NCI-H2196 (cell line): ENCODE data around the gene RIMS3.
A peak's percentile ranks its signal among the peaks of the same experiment; 100 is the strongest.
"Not testable (repeated sequence)": the region's sequence is repeated elsewhere in the genome, so short reads cannot be mapped to it uniquely, and the experiment has no call there.

Experiments
- DNase-seq: peaks from one replicate; lab custom pipeline; 2025; ENCODE audit not compliant: unreplicated experiment; lab: John Stamatoyannopoulos, UW

Gene RIMS3

DNA sequence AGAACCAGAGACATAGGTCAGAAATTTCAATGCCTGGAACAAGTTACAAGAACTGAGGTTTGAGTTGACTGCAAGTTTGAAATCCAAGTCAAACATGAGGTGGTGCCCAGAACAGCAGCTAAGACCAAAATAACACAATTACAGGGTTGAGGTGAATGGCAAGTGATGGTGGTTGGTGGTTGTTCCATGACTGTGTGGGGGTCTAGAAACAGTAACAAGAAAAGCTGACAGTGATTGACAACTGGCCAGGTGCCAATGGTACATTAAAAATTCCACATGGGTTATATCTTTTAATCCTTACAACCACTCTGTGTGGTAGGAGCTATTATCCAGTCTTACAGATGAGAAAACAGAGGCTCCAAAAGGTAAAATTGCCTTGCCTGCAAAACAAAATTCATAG, 32.0 kb downstream of the RIMS3 start:
- DNase-seq, result no peak

DNA sequence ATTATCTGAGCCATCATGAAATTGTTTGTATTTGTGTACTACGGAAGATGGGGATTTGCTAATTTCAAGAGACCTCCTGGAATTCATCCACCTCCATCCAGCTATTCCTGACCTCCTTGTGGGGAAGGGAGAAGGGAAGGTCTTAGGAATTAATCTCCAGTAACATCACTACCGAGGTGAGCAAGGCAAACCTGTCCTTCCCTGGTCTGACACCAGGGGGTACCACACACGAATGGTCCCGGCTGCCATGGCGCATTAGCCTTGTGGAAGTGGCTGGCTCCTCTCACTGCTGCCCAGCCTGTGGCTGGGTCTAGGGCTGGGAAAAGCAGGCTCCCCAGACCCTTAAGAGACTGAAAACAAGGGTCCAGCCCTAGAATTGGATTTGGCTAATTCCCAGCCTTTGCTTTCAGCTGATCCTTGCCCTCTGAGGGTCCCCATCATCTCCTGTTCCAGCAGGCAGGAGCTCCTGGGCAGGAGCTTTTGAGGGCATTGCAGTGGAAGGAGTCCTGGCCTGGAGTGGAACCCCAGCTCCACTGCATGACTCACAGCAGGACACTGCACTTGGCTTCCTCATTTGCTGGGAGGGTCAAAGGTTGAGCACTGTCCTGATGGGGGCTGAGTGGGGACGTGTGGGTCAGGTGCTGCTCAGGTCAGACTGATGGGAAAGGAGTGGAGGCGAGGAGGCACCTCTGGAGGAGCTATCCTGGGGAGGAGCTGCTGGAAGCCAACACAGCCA, 34.8 kb downstream of the RIMS3 start:
- peak; percentile 12 for DNase-seq

DNA sequence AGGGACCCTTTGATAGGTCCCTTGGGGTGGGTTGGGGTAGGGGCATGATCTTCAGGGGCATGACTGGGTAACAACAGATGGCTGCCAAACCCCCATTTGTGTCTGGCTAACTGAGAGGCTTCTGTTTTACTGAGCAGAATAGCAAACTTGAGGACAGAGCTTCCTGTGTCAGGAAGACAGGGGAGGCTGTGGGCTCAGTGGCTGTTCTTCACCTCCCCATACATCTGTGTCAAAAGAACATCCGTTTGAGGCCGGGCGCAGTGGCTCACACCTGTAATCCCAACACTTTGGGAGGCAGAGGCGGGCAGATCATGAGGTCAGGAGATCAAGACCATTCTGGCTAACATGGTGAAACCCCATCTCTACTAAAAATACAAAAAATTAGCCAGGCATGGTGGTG, 35.9 kb downstream of the RIMS3 start:
- not testable (repeated sequence) for DNase-seq

DNA sequence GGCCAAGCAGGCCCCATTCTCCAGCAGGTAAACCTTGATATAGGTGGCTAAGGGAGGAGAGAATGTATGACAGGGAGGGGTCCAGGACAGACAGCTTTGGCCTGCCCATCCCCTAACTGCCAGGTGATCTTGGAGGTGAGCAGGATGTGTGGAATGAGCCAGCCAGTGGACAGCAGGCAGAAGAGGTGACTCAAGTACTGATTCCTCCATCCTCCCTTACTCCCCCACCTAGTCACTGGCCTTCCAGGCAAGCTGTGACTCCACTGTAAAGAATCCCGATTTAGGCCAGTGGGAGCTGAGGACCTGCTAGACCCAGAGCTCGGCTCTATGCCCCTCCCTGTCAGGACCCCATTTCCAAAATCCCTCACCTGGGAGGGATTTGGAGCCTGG, 36.6 kb downstream of the RIMS3 start:
- DNase-seq, result no peak

DNA sequence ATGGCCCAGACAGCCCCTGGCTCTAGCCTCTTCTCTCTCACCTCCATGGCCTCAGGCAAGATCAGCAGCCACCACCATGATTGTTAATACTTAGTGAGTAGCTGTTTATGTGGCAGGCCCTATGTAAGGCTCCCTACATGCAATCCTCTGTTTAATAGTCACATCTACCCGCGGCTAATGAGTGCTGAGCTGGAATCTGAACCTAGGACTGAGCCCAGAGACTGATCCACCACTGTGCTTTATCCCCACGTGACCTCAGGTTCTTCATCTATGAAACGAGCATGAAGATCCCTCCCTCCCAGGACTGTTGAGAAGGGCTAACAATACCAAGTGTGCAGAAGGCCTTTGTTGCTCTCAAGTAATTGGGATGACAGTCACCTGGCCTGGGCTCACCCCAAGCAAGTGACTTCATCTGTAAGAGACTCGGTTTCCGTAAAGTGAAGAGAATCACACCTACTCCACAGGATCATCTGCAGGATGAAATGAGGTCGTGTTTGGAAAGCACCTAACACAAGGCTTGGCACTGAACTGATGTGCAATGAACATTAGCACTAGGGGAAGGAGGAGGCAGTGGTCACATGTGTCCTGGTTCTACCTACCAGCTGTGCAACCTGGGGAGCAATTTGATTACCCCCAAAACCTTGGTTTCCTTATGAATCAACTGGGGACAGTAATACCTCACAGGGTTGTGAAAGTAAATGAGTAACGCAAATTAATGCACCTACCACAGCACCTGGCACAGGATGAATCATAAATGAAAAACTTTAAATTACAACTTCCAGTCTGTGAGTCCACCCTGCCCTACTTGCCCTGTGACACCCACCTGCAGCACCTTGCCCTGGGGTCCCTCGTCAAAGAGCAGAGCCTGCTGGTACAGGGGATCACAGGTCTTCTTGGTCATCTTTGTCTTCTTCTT, 37.2 kb downstream of the RIMS3 start:
- no peak for DNase-seq

DNA sequence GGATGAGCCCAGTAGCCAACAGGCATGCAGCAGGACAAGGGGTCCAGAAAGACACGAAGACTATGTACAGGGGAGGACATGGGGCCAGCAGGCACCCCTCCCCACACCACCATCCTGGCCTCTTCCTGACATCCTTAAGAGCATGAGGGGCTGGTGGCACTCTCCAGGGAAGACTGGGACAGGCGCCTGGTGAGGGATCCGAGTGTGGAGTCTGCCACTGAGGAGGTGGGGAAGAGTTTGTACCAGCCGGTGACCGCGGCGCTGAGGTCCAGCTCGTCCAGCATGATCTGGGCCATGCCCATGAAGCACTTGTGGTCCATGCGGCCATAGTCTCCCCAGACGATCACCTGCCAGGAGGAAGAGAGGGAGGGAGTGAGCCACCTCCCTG, 39.1 kb downstream of the RIMS3 start:
- no peak for DNase-seq

DNA sequence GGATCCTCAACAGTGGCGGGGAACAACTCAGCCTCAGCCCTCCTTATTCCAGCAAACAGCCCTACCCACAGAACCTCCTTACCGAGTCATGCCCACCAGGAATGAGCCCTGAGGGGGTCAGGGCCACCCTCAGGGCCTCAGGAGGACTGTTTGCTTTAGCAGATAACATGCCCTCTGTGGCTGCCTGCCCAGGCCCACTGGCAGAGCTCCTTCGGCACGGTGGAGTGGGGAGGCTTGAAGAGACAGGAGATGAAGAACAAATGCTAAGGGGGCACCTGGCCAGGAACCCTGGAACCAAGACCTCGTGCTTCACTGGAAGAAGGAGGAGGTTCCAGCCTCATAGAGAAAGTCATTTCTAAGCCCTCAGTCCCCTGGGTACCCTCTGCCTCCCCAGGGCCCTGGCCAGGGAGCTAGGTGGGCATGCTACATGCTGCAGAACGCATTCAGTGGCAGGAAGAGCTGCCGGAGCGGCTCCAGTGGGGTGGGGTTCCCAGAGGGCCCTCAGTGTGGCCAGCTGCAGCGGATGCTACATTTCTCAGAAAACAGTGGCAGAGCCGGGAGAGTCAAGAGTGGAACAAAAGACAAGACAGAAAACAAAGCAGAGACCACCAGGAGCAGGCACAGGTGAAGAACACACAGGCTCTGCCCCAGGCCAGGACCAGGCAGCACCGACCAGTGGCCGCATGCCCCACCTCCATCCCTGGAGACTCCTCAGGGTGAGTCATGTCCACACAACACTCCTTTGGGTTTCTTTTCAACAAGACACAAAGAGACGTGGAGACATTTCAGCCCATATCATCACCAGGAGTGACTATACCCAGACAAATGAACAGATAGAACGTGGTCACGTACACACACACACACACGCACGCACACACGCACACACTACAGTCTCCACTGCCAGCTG, 39.8 kb downstream of the RIMS3 start:
- no peak for DNase-seq

DNA sequence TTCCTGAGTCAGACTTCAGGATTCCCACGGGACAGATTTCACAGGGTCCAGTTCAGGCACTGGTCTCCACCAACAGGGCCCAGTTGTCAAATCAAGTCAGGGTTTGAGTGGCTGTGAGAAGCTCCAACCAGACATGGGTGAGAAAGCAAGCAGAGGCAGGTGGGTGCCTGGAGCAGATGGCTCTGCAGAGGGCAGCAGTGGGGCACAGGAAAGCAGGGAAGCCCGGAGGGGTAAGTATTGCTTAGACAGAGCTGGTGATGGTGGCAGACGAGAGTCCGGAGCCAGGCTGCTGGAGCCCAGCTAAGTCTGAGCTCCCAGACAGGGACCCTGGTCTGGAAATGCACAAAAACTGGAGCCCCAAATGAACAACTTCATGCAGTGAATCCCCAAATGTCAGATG, 40.4 kb downstream of the RIMS3 start:
- peak; percentile 14 for DNase-seq

DNA sequence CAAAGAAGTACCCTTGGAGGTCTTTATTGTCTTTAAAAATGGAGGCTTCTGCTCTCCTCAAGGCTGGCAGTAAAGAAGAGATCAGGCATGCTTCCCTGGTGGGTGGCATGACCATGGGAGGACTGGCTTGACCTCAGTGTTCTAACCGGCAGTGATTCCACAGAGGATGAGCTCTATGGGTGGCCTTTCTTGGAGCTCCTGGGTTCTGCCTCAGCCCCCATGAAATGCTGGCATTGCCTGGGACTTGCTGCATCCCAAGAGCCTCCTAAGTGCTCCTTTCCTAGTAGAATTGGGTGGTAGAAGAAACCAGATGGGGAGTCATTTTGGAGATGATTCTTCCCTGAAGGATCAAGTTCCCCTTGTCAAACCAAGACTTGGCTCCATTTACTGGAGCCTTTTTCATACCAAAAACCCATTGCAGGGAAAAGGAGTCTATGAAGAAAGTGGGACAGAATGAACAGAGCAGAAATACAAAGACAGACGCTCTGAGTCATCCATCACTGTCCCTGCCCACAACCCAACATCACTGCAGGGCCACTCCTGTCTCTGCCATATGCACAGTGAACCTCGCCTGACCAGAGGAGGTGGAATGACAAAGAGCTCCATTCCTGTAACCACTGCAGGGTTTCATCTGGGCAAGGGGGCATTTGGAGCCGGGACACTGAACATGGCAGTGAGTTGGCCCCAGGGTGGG, 42.4 kb downstream of the RIMS3 start:
- DNase-seq, result no peak

DNA sequence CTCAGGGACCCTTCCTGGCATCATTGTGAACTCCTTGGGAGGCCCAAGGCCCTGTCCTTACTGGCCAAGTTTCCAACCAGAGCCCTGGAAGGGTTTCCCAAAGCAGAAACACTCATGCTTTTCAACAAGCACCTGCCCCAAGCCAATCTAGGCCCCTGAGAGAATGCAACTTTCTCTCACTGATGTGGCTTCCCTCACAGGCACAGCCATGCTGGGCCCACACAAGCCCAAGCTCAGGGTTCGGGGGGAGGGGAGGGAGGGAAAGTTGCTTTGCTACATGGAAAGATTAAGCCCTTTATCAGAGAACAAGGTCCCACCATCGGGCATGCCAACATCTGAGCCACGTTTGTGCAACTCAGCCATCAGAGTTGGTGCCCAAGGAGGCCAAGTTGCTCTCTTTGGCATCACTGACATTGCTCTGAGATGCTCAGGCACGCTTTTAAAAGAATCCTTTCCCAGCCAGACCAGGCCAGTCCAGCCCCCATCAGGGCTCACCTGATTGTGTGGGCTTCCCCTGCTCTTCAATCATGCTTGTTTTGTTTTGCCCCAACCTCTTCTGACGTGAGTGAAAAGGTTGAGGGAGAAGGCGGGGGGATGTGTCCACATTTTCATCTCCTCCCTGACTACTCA, 43.5 kb downstream of the RIMS3 start:
- no peak for DNase-seq

DNA sequence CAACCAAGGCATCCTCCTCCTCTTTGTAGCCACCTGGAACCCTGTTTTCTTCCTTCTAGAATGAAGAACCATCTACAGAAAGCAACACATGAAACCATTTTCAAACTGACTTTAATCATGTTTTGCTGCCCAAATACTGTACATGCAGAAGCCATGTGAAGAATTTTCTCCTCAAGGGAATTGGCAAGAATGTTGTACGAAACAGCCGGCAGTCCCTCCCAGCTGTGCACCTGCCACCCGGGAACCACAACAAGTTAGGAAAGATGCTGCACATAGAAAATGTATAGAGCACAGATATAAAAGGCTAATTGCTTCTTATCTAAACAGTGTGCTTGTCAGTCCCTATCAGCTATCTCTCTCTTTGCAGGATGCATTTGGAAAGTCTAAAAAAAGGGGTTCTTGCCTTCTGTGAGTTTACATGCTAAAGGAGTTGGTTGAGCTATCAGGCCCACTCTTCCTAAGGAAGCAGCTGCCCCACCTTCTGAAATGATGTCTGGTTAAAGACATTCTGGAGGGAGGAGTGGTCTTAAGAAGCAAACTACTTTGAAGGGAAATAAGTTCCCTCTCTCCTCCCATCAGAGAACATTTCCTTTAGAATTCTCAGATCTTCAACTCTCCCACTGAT, 44.8 kb downstream of the RIMS3 start:
- no peak for DNase-seq

DNA sequence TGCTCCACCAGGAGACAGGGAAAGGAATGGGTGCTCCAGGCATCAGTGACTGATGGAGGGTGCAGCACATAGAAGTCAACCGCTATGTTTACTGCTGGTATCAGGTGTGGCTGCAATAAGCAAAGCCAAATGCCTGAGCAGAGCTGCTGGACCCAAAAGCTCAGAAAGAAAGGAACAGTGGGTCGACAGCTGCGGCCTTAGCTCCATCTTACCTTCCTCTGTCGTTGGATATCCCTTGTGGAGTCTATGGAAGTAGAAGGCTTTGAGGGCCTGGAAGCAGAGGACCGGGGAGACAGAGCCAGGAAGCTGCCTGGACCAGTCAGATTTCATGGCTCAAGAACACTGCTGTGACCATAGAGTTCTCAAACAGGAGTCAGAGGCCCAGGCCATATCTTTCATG, 45.3 kb downstream of the RIMS3 start:
- no peak for DNase-seq

DNA sequence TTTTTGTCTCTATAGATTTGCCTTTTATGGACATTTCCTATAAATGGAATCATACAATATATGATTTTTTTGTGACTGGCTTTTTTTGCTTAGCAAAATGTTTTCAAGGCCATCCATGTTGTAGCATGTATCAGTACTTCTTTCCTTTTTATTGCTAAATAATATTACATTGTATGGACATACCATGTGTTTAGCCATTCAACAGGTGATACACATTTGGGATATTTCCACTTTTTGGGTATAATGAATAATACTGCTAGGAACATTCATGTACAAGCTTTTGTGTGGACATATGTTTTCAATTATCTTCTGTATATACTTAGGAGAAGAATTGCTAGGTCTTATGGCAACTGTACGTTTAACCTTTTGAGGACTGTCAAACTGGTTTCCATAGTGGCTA, 47.4 kb downstream of the RIMS3 start:
- DNase-seq, result no peak

DNA sequence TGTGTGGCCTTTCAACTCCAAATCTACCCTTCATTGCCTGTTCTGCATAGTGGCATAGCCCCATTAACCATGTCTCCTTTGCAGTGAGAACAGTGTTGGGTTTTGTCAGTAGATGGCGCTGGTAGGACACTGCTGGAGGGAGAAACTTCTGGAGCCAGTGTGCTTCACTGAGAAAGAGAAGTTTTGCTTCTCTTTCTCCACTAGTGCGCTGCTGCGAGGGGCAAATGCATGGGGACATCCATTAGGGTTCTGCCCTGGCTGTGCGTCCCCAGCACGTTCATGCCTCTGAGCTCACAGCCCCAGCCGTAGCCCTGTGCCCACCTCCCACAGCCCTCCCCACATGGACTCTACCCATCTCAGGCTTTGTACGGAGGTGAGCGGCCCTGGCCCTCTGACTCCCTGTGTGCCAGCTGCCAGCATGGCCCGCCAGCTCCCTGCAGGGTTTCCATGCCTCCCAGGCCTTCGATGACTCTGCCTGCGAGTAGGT, 53.1 kb downstream of the RIMS3 start:
- peak; percentile 66 for DNase-seq

DNA sequence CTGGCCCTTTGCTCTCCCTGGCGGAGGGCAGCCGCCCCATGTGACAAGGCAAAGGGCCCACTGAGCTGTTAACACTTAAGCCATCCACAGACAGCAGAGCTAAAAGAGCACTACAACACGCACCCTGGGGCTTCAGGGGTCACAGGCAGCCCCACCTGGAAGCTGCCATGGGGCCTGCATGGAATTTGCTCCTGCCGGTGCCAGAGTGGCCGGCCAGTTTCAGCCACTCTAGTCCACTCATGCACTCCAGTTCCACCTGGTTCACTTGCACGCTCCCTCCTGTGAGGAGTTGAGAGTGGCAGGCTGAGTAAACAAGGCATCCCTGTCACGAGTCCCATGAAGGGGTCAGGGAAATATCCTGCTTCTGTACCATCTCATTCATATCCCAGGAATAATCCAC, 55.3 kb downstream of the RIMS3 start:
- no peak for DNase-seq

DNA sequence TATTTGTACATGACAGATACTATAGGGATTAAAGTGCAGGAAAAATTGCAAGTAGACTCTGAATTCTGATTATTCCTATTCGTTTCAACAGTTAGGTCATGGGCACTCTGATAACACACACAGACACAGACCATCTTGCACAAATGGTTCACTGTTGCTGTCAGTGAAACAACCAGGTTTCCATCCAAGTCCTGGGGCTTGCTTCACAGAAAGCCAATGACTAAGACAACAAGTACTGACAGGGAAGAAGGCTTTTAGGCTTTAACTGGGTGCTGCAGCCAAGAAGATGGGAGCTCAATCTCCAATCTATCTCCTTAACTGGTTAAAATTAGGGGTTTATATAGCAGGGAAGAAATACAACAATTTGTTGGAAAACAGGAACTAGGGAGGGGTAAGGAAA, 57.6 kb downstream of the RIMS3 start:
- DNase-seq, result no peak

DNA sequence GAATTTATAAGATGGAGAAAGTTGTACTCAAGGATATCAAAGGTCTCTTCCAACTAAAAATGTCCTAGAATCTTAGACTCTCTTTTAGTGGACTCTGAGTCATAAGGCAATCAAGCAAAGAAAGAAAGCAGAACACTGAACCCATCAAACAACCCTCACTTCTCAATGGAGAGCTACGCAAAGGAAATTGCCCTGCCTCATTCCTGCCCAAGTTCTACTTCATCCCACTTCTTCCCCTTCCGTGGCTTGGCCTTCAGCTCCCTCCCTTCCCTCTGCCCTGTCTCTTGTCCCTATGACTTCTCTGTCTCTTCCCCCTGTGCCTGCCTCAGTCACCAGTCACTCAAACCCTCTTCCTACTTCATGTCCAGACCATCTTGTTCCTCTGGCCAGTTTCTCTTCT, 58.5 kb downstream of the RIMS3 start:
- no peak for DNase-seq

DNA sequence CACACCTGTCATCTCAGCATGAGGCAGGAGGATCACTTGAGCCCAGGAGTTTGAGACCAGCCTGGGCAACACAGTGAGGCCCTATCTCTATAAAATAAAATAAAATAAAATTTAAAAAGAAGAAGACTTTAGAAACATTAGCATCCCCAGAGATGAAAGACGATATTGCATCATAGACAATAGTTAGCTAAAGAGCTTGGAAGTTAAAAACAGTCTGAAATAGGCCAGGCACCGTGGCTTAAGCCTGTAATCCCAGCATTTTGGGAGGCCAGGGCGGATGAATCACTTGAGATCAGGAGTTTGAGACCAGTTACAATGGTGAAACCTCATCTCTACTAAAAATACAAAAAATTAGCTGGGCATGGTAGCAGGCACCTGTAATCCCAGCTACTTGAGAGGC, 59.3 kb downstream of the RIMS3 start:
- no peak for DNase-seq

DNA sequence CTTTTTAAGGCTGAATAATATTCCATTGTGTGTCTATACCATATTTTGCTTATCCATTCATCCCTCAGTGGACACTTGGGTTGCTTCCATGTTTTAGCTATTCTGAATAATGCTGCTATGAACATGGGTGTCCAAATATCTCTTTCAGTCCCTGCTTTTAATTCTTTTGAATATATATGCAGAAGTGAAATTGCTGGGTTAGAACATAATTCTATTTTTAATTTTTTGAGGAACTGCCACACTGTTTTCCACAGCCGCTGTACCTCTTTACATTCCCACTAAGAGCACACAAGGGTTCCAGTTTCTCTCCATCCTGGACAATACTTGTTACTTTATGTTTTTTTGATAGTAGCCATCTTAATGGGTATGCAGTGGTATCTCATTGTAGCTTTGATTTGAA, 65.6 kb downstream of the RIMS3 start:
- no peak for DNase-seq

DNA sequence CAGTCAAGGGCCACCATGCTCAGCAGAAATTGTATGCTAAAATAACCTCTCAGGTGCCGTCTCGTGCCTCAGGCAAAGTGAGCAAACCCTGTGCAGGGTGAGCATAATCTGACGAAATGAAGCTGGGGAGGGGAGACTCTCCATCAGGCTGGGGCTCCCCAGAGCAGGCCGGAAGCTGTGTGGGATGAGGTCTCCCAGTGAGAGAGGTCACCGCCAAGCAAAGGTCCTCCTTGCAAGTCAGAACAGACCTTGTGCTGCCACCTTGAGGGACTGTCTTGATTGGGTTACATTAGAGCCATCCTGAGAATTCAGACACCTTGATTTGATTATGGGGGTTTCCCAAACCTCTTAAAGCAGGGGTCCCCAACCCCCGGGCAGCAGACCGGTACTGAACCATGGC, 69.9 kb downstream of the RIMS3 start:
- no peak for DNase-seq
